GM21447 (cell line): Measurements from ENCODE around the gene TIMM22.
"Not testable (repeated sequence)": the region's sequence is repeated elsewhere in the genome, so short reads cannot be mapped to it uniquely, and the experiment has no call there.

Source experiments
- ATAC-seq: cut with Tn5 transposase; IDR thresholded peaks from one replicate; pipeline ENCODE4 v1.9.1; 2021; ENCODE audit not compliant: unreplicated experiment

TIMM22 gene

GRCh38 chr17:996554-997344 lies at the start of gene TIMM22:
TSS of gene TIMM22 (plus strand) at chr17:997129. CDS start at chr17:997143, 14 bp downstream.
- ATAC-seq: peak; percentile 90

- no peak for ATAC-seq
These were observed 48.6 kb upstream of the TIMM22 start for GRCh38 chr17:948284-948852.

GRCh38 chr17:949623-950303 lies 47.2 kb upstream of the TIMM22 start:
- ATAC-seq: no peak

- no peak for ATAC-seq
These were observed 45.4 kb upstream of the TIMM22 start for GRCh38 chr17:951325-952132.

GRCh38 chr17:952592-952991 lies 44.3 kb upstream of the TIMM22 start:
- not testable (repeated sequence) for ATAC-seq

GRCh38 chr17:953767-954166 lies 43.2 kb upstream of the TIMM22 start:
- ATAC-seq: no peak

GRCh38 chr17:954431-955164 lies 42.3 kb upstream of the TIMM22 start:
- no peak for ATAC-seq

GRCh38 chr17:956905-957304 lies 40.0 kb upstream of the TIMM22 start:
- ATAC-seq: no peak

- ATAC-seq: no peak
These were observed 39.0 kb upstream of the TIMM22 start for GRCh38 chr17:957856-958421.

- ATAC-seq: no peak
These were observed 38.0 kb upstream of the TIMM22 start for GRCh38 chr17:958712-959451.

- ATAC-seq: no peak
These were observed 34.8 kb upstream of the TIMM22 start for GRCh38 chr17:962166-962565.

- ATAC-seq: no peak
These were observed 34.3 kb upstream of the TIMM22 start for GRCh38 chr17:962670-963069.

GRCh38 chr17:964876-965275 lies 32.1 kb upstream of the TIMM22 start:
- ATAC-seq: no peak

- no peak for ATAC-seq
These were observed 31.5 kb upstream of the TIMM22 start for GRCh38 chr17:965311-965989.

GRCh38 chr17:967122-967521 lies 29.8 kb upstream of the TIMM22 start:
- ATAC-seq: no peak

- ATAC-seq: no peak
These were observed 27.9 kb upstream of the TIMM22 start for GRCh38 chr17:968812-969730.

GRCh38 chr17:969811-970355 lies 27.0 kb upstream of the TIMM22 start:
- no peak for ATAC-seq

GRCh38 chr17:970364-970763 lies 26.6 kb upstream of the TIMM22 start:
- no peak for ATAC-seq
